GM19467 (cell line): Measurements from ENCODE around the gene MIOX.
A peak's percentile ranks its signal among the peaks of the same experiment; 100 is the strongest.
"Not testable (repeated sequence)": the region's sequence is repeated elsewhere in the genome, so short reads cannot be mapped to it uniquely, and the experiment has no call there.

Experiments
- ATAC-seq: cut with Tn5 transposase; IDR thresholded peaks from one replicate; pipeline ENCODE4 v1.9.1; 2021; ENCODE audit warnings: mild to moderate bottlenecking, moderate library complexity; ENCODE audit not compliant: unreplicated experiment

MIOX gene

DNA sequence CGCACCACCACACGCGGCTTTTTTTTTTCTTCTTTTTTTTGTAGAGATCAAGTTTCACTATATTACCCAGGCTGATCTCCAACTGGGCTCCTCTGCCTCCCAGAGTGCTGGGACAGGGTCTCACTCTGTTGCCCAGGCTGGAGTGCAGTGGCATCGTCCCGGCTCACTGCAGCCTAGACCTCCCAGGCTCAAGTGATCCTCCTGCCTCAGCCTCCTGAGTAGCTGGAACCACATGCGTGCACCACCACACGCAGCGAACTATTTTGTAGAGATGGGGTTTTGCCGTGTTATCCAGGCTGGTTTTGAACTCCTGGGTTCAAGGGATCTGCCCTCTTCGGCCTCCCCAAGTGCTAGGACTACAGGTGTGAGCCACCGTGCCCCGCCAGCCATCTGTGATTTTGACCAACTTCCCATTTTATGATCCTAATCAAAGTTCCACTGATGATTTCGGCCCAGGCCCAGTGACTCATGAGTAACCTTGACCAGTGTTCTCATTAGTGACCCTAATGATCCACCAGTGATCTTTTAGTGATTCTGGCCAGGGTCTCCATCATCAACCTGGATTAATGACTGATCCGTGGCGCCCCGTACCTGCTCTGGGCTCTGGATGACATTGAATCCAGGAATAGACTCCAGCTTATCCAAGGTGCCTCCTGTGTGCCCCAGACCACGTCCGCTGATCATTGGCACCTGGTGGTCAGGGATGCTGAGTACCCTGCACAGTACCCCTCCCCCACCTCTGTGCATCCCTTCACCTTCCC, 41.4 kb downstream of the MIOX start:
- ATAC-seq, result no peak

DNA sequence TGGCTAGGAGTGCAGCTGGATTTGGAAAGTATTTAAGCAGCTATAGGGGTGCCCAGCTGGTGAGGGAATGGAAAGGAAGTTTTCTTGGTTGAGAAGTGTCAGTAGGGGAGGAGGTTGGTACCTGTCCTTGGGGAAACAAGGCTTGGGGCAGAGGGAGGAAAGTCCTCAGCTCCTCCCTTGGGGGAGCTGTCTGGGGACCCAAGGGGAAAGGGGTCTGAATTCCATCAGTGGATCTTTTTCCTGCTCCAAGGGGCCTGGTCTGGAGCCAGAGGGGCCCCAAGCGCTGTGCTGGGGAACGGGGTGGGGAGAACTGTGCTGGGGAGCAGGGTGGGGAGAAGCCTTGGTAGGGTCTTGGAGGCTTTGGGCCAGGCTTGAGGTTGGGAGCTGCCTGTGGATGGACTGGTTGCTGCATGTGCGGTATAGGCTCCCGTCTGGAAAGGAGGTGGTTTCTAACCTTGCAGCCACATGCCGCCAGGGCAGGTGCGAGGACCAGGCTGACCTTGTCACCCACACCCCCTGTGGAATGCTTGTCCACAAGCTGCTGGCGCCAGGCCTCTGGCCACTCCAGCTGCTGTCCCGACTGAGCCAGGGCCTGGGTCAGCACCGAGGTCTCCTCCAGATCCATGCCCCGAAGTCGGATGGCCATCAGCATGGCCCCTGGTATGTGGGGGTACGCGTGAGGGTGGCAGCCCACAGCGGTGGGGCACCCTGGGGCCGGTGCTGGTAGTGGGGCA, 42.2 kb downstream of the MIOX start:
- ATAC-seq, result no peak

DNA sequence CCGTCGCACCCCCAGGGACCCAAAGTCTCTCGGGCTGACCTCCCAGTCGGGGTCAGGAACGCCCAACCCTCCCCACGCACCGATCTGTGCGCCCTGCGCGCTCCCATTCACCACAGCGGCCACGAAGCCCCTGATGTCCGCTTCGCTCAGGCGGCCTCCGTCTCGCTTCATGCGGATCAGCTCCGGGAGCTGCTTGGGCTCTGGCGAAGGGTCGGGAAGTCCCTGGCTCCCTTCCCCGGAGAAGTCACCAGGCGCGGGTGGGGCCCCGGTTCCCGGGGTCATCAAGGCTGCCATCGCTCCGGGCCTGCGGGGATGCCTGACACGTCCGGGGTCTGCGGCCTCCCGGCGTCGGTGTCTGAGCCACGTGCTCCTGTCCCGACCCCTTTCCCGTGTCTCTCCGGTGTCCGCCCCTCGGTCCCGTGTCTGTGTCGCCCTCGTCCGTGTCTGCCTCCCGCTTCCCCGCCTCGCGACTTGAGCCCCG, 42.8 kb downstream of the MIOX start:
- ATAC-seq, result no peak

DNA sequence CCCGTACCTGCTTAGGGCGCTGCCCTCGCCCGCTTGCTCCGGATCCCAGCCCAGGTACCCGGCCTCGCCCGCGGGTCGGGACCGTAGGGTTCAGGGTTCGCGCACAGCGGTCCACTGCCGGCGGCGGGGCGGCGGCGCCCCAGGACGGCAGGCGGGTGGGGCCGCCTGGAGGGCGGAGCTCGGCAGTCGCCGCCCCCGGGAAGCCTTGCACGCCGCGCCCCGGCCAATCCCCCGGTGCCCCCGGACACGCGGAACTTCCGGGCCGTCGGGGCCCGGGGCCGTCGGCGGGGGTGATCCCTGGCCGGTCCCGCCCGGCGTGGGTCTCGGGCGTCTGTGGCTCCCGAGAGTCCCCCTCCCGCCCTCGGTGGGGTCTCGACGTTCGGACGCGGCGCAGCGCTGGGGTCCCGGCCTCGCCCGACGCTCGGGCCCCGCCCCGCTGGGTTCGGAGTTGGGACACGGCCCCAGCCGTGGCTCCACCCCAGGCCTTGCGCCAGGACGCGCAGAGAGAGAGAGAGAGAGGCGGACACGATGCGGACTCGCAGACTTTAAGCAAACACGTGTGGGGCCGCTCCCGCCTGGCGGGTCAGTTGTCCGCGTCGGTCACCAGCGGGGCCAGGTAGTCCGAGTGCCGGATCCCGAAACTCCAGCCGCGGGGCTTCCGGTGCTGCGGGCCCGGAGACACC, 43.4 kb downstream of the MIOX start, which contains the start of gene TYMP:
Gene TYMP, minus strand, starts transcription at position 116 of the 683 bp plus-strand sequence. CDS start 303 bp downstream, outside the sequence.
- no peak for ATAC-seq

DNA sequence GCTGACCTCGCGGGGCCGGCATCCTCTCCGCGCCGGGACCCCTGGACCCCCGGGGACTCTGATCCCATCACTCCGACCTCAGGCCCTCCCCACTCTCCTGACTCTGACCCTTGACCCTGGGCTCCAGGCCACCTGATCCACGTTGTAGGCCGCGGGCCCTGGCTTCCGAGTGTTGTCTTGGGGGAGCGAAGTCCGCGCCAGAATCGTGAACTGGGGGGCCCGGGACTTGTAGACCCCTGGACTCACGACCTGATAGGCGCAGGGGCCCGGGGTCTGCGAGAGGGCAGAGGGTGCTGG, 43.9 kb downstream of the MIOX start:
- no peak for ATAC-seq

DNA sequence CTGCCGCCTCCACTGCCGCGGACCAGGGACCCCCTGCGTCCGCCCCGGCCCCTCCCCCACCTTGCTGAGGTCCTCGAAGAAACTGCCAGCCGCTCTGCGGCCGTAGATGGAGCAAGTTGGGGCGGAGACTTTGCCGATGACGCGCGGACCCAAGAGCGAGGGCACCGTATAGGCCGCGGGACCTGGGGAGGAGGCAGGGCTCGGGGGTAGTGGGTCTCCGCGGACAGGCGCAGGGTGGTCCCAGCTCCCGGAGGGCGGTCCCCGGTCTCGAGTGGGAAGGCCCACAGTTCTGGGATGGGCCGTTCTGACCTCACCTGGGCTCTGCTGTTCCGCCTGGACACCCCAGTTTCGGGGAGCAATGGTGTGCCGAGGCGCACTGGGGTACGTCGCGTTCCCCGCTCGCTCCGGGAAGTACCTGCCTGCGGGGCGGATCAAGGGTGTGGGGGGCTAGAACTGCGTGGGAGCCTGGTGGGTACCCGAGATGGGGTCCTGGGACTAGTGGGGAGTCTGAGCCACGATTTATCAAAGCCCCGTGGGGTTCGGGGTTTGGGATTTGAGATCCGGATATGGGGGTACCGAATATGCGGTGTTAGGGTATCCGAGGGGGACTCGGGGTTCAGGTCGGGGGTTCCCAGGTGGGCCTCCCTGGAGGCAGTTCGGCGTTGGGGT, 44.4 kb downstream of the MIOX start:
- ATAC-seq, result peak; percentile 17

DNA sequence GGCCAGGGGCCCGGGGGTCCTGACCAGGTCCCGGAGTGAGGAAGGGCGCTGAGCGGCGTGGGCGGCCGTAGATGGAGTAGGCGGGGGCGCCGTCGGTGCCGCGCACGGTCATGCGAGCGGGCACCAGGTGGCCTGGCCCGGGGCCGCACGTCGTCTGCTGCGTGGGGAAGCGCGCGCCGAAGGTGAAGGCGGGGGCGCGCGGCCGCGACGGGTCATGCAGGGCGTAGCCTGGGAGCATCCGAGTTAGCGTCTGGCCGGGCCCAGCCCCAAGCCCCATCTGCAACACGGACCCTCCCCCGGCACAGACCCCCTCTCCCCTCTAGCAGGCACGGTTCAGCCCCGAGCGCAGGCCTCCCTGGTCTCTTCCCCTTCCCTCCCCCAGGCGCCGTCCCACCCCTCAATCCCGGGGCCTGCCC, 44.9 kb downstream of the MIOX start:
- ATAC-seq, result peak; percentile 26

DNA sequence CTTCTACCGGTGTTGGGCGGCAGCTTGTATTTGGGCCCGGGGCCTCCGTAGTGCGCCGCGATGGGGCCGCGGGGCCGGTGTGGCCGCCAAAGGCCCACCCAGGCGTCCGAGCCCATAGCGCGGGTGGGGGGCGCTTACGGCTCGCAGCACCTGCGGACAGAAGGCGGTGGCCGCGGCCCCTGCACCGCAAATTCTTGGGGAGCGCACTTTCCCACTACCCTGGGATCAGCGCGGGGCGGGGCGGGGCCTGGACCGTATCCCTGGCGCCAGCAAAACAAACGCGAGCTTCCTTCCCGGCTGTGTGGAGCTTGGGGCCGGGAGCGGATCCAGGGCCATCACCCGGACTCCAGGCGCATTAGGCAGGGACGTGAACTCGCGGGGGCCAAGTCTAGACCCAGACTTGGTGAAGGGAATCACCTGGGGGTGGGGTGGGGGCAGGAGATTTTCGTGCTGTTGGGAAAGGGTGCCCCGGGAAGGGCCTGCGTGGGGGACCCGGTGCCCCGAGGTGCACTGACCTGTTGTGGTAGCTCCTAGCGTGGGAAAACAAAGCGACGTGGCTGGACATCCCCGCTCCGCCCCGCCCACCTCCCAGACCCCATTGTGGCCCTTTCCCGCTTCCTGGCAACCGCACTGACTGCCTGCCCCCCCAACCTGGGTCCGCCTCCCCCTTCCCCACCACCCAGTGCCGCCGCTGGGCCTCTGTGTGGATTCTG, 45.5 kb downstream of the MIOX start:
- ATAC-seq, result no peak

DNA sequence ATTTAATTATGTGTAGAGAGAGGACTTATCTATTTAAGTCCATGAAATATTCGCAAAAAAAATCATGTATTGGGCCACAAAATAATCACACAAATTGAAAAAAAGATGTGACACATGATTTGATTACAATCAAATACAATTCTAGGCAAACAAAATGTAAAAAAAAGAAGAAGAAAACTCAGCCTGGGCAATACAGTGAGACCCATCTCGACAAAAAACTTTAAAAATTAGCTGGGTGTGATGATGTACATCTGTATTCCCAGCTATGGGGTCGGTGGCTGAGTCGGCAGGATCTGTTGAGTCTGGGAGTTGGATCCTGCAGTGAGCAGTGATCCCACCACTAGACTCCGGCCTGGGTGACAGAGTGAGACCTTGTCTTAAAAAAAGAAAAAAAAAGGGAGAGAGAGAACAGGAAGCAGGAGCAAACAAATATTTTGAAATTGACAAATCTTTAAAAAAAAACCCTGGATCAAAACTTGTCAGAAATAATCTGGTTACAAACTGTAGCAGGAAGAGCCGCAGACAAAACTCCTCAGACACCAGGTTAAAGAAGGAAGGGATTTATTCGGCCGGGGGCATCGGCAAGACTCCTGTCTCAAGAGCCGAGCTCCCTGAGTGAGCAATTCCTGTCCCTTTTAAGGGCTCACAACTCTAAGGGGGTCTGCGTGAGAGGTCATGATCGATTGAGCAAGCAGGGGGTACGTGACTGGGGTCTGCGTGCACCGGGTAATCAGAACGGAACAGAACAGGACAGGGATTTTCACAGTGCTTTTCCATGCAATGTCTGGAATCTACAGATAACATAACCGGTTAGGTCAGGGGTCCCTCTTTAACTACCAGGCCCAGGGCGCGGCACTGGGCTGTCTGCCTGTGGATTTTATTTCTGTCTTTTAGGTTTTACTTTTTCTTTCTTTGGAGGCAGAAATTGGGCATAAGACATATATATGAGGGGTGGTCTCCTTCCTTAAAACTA, 46.5 kb downstream of the MIOX start:
- no peak for ATAC-seq

DNA sequence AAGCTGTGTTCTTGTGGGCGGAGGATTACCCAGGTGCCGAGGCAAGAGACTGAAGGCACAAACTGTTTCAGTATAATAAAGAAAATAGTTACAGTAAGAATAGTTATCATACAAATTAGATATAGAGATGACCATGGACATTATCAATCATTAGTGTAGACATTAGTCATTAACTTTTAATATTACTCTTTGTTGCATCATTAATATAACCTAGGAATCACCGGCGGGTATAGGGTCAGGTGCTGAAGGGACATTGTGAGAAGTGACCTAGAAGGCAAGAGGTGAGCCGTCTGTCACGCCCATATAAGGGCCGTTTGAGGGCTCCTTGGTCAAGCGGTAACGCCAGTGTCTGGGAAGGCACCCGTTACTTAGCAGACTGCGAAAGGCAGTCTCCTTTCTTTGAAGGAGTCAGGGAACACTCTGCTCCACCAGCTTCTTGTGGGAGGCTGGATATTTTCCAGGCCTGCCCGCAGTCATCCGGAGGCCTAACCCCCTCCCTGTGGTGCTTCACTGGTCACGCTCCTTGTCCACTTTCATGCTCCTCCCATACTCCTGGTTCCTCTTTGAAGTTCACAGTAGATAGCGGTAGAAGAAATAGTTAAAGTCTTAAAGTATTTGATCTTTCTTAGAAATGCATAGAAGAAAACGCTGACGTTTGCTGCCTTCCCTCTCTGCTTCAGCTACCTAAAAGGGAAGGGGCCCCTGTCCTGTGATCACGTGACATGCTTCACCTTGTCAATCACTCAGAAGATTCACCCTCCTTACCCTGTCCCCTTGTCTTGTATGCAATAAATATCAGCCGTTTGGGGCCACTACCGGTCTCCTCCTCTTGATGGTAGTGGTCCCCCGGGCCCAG, 47.4 kb downstream of the MIOX start:
- not testable (repeated sequence) for ATAC-seq

DNA sequence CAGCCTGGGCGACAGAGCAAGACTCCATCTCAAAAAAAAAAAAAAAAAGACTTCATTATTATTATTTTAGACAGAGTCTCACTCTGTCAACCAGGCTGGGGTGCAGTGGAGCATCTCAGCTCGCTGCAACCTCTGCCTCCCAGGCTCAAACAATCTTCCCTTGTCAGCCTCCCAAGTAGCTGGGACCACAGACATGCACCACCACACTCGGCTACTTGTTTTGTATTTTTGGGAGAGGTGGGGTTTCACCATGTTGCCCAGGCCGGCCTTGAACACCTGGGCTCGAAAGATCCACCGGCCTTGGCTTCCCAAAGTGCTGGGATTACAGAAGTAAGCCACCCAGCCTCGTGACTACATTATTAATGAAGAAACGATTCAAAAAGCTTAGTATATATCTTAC, 48.5 kb downstream of the MIOX start:
- ATAC-seq, result no peak

DNA sequence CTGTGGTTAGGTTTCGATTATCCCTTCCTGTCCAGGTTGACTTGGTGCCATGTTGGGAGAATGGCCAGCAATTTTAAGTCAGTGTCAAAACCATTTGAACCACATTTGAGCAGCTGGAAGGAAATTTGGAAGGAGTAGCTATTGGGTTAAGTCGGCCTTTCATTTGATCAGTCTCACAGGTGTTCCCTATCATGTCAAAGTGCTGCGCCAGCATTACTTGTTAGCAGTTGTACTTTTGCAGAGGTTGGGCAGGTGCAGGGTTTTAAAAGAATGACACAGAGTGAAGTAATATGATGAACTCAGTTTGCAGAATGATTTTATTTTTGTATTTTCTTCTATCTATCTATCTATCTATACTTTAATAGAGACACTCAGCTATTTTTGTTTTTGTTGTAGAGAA, 49.6 kb downstream of the MIOX start:
- no peak for ATAC-seq

DNA sequence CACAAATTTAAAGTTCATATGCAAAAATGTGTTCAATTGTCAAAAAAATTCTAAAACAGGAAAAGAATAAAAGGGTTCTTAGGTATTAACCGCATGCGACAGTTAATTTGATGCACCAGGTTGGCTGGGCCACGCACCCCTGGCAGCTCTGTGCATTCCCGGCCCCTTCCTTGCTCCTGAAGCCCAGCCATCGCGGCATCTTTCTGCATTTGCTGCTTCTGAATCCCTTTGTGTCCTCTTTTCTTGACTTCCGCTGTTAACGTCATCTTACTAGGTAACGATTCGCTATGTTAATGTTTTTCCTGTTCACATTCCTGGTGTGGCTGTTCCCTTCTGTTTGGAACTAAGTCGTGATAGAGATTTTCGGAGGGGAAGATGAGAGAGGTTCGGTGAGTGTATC, 51.1 kb downstream of the MIOX start:
- ATAC-seq, result no peak
